Psoas muscle (tissue), 8 donors: Measurements from ENCODE around the gene VIPR2. TPM values are rescaled to one million over a fixed set of nuclear protein-coding genes. Genes with fewer than 3 reads are reported as not detected.

Experiments
- ATAC-seq, 4 donors: fragments of 200-7000 bp; cut with Tn5 transposase; one replicate each; pipeline ENCODE4 v1.9.1; 2020; ENCODE audit warnings: moderate library complexity in 3 of 4, mild to moderate bottlenecking in 2 of 4
- DNase-seq, 2 donors: peaks; one replicate each; pipeline ENCODE4 v3.0.0-alpha.2; 2020
- H3K27ac ChIP-seq: fragments of 200-600 bp; one replicate; pipeline ENCODE4 v1.8.0; 2022
- H3K27me3 ChIP-seq, 3 donors: fragments of 200-600 bp in 1 of 3; one replicate each; pipeline versions ENCODE4 v1.6.1 to v1.8.0; 2013 to 2022; ENCODE audit warnings: low read length in 2 of 3, mild to moderate bottlenecking in 2 of 3, moderate library complexity in 1 of 3; ENCODE audit not compliant: insufficient read depth in 3 of 3
- H3K36me3 ChIP-seq, 2 donors: fragments of 200-600 bp in 1 of 2; one replicate each; pipeline versions ENCODE4 v1.6.1 to v1.8.0; 2013 to 2022; ENCODE audit warnings: low read depth in 1 of 2, mild to moderate bottlenecking in 1 of 2, moderate library complexity in 1 of 2; ENCODE audit not compliant: insufficient read depth in 1 of 2
- H3K4me1 ChIP-seq: fragments of 200-600 bp; one replicate; pipeline ENCODE4 v1.8.0; 2022
- H3K4me3 ChIP-seq: fragments of 200-600 bp; one replicate; pipeline ENCODE4 v1.8.0; 2022; ENCODE audit warnings: mild to moderate bottlenecking
- H3K9me3 ChIP-seq: fragments of 200-600 bp; one replicate; pipeline ENCODE4 v1.8.0; 2022
- WGBS, 3 donors: extraction: QIAGEN DNeasy Blood & Tissue Kit; methylation state at CpG; one replicate each; pipeline versions ENCODE4 v1.1.6 to v1.1.7; 2013; 5-methylcytosine and 5-hydroxymethylcytosine counted together
- intact Hi-C, 2 donors: fragments of 100-400 bp; cut with DNase I; formaldehyde crosslinking; loops; one replicate each; pipeline versions ENCODE4 v1.11.0 to v1.14.2; 2022
- polyA plus RNA-seq, 3 donors: library from polyadenylated mRNA; stranded (reverse); fragments of 200-250 nt; gene quantifications; one replicate each; pipeline ENCODE4 v1.2.3, GENCODE V29; 2013
- total RNA-seq, 4 donors: library from RNA; stranded (reverse); fragmentation: NEBNext Ultra II Directional in 2 of 4; extraction: Animal tissue kit (Norgen Biotek cat#: 25700) in 2 of 4; gene quantifications; one replicate each; pipeline versions ENCODE4 v1.2.1 to v1.2.4, GENCODE V29; 2021 to 2023
- TF ChIP-seq, protein P1 (sequence below): fragments of 200-600 bp; IDR thresholded peaks from one replicate; pipeline ENCODE4 v1.8.0; 2022; ENCODE audit warnings: antibody characterized with exemption
- donor health status: healthy with polysubstance abuse.
- donor health status: DM: no; HTN: no; CAD: no; lungs with moderate emphysema.
- donor health status: Bipolar disorder and iron deficiency.
- donor health status: healthy.
- donor health status: DM: yes; HTN: yes; CAD: no.
- donor health status: DM: no; HTN: no; CAD: no.
- donor health status: DM: no; HTN: no; CAD: no.
- donor health status: DM: yes; HTN: yes; CAD: no.

Gene VIPR2
- total and polyA plus RNA-seq, 7 donors, result 0.60 to 3.6 (median 2.4) TPM

GRCh38 chr7:159099711-159100231 lies 44.9 kb downstream of the VIPR2 start:
- intact Hi-C loops, result loop anchor here in 1 of 2 donors (5.0 kb wide), 1 partner anchor 67 kb away; no protein-coding TSS in a partner anchor
- Histone ChIP-seq H3K27ac (peak overlapping the region; percentile 99), H3K36me3 (no peaks in the 10 kb centered on the region), H3K4me3 (no peak overlapping the region), H3K4me1 (peaks cover 47% of the 10 kb centered on the region), H3K27me3 (no peaks in the 10 kb centered on the region), H3K9me3 (no peaks in the 10 kb centered on the region)
- DNase-seq (peak; percentile 11 to 39), ATAC-seq (no peak)
- TF ChIP-seq, protein P1, sequence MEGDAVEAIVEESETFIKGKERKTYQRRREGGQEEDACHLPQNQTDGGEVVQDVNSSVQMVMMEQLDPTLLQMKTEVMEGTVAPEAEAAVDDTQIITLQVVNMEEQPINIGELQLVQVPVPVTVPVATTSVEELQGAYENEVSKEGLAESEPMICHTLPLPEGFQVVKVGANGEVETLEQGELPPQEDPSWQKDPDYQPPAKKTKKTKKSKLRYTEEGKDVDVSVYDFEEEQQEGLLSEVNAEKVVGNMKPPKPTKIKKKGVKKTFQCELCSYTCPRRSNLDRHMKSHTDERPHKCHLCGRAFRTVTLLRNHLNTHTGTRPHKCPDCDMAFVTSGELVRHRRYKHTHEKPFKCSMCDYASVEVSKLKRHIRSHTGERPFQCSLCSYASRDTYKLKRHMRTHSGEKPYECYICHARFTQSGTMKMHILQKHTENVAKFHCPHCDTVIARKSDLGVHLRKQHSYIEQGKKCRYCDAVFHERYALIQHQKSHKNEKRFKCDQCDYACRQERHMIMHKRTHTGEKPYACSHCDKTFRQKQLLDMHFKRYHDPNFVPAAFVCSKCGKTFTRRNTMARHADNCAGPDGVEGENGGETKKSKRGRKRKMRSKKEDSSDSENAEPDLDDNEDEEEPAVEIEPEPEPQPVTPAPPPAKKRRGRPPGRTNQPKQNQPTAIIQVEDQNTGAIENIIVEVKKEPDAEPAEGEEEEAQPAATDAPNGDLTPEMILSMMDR, result no peak
- WGBS, 3 donors, result 94 to 97% (median 96%) methylated on average over 9 to 10 of the region's 10 CpGs

DNA sequence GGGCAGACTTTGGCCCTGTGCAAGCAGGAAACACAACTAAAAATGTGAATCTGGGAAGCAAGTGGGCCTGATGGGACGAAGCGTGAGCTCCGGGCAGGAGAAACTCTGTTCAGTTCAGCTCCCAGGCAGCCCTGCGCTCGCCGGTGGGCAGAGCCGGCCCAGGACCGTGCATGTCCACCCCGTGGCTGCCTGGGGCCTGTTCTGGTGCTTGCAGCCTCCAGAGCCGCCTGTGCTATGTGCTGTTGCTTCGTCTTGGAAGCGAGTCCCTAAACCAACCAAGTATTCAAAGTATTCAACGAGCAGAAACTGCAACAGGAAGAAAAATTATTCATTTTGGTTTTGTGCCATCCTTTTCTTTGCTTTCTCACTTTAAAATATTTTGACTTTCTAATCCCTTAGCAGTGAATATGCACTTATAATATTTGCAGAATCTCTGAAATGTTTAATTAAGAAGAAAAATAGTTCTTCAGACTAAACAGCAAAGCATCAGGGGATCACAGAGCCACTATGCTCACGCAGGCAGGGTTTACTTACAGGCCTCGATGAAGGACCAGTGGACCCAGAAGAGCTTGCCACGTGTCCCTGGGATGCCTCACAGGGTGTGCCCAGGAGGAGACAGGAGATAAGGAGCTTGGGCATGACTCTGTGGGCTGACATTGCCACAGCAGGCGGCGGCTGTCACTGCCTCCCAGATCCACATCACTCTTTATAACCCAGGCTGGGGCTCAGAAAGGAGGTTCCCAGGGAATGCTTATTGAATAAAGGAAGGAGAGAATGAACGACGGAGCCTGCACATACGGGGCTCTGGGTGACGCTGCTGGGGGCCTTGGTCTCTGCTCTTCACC lies 45.6 kb downstream of the VIPR2 start:
- no peaks in the 10 kb centered on the region for H3K27me3 ChIP-seq
- peak in 1 of 2 donors; percentile 62 for DNase-seq
- no peaks in the 10 kb centered on the region for H3K36me3 ChIP-seq
- peak overlapping the region; percentile 20 for H3K4me3 ChIP-seq
- peak in 2 of 4 donors; percentile 20 to 31 for ATAC-seq
- intact Hi-C loops, result loop anchor here in 1 of 2 donors (5.0 kb wide), 1 partner anchor 67 kb away; no protein-coding TSS in a partner anchor
- no peaks in the 10 kb centered on the region for H3K9me3 ChIP-seq
- H3K4me1 ChIP-seq, result peaks cover 49% of the 10 kb centered on the region
- TF ChIP-seq, protein P1, result no peak
- WGBS, 3 donors, result 43 to 67% (median 66%) methylated on average over 22 of the region's 22 CpGs
- H3K27ac ChIP-seq, result peak overlapping the region; percentile 99

DNA sequence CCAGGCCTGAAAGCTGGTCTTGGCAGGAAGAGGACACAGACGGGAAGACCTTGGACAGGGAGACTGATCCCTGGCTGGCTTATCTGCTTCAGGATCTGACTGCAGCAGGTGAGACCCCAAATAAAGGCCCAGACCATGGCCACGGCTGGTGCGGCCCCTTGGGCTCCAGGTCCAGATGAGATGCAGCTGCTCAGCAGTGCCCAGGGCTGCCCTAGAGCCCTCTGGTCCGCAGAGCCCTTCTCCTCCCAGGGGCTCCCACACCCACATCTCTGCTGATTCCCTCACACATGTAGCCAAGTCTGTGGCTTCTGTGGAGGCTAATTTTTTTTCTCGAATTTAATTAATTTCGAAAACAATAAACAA lies 46.3 kb downstream of the VIPR2 start:
- H3K9me3 ChIP-seq, result no peaks in the 10 kb centered on the region
- peaks cover 44% of the 10 kb centered on the region for H3K4me1 ChIP-seq
- H3K27ac ChIP-seq, result peak overlapping the region; percentile 99
- 45 to 66% (median 63%) methylated on average over 6 of the region's 6 CpGs for WGBS, 3 donors
- no peaks in the 10 kb centered on the region for H3K27me3 ChIP-seq
- DNase-seq (no peak), ATAC-seq (no peak)
- TF ChIP-seq, protein P1, result no peak
- H3K4me3 ChIP-seq, result peak overlapping the region; percentile 20
- no peaks in the 10 kb centered on the region for H3K36me3 ChIP-seq
- intact Hi-C loops, result loop anchor here in 1 of 2 donors (5.0 kb wide), 1 partner anchor 66 kb away; no protein-coding TSS in a partner anchor

DNA sequence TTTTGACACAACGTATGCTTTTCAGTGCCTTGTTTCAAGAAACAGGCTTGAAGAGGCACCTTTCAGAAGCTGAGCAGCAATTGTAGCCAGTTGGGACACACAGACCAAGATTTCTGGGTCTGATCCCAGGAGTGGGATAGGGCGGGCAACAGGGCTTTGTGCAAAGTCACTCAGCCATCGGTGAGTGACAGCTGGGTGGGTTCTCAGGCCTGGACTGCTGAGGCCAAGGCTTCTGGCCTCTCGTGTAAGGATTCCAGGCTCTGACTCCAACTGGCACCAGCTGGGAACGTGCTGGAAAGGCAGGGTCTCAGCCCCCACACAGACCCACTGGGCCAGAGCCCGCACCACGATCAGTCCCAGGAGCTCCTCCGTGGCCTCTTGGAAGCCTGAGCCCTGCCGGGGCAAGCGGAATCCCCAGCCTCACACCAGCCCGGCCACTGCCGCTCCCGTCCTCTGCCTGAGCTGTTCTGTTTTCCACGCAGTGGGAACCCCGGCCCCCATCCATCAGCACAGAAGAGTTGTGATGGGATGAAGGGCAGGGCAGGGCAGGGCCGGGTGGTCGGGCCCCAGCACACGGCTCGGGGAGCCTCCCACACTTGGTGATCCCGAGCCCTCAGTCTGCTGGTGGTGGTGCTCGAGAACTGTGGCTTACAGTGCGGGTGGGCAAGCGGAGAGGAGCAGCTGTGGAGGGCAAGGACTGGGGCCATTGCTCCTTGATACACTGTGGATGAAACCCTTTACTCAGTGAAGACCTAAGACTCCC lies 46.8 kb downstream of the VIPR2 start:
- intact Hi-C loops, result loop anchor here in 1 of 2 donors (5.0 kb wide), 1 partner anchor 66 kb away; no protein-coding TSS in a partner anchor

More for the DNA sequence above, 46.8 kb downstream of the VIPR2 start:
- Histone ChIP-seq H3K4me3 (peak overlapping the region; percentile 48), H3K9me3 (no peaks in the 10 kb centered on the region), H3K27me3 (no peaks in the 10 kb centered on the region), H3K27ac (peak overlapping the region; percentile 99), H3K36me3 (no peaks in the 10 kb centered on the region), H3K4me1 (peaks cover 44% of the 10 kb centered on the region)
- 48 to 57% (median 53%) methylated on average over 23 of the region's 23 CpGs for WGBS, 3 donors
- TF ChIP-seq, protein P1, result no peak
- DNase-seq (no peak), ATAC-seq (peak; percentile 52 to 68 (median 61))
